ENCODE measurements around the gene COMMD8. TPM values are rescaled to one million over a fixed set of nuclear protein-coding genes. Genes with fewer than 3 reads are reported as not detected.

Gene COMMD8
- total RNA-seq, 3 donors from 2014 or later (not counting 1 experiment from before 2014, with no cell fraction given), result 12.3 to 19.6 (median 13.1) TPM

DNA sequence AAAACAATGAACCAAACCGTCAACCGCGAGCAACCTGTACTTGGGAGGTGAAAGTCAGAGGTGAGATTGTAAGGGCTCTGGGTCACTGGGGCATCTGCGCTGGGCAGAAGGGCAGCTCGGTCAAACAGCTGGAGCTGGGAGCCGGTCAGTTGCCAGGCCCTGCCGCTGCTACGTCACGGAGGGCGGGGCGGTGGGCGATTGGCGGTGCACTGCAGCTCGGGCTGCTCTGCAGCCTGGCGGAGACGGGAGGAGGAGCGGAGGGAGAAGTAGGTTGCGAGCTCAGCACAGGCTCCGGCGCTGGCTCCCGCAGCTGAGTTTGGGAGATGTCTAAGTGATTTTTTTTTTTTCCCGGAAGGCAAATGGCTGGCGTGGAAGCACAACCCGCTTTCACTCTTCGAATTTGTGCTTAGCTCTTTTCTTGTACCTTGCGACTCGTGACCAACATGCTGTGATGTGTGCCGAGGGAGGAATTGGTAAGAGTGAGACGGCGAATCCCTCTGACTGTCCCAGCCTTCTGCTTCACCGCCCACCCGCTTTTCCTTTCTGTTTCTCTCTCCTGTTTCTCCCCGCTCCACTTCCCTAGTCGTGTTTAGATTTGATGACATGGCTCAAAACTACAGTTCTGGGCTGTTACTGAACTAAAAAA, 21.7 kb upstream of the COMMD8 start, which contains the start of gene ATP10D:
TSS of gene ATP10D (plus strand) at position 229 of the 646 bp plus-strand sequence. CDS start 27,266 bp downstream, outside the sequence.
- ATAC-seq, result peak; percentile 92 to 98 (median 95)
- Histone ChIP-seq H3K27me3 (ENCODE audit: control insufficient read depth, insufficient read depth, low read length) (no peaks in the 10 kb centered on the region), H3K4me1 (ENCODE audit: control insufficient read depth, insufficient read depth, low read length) (peaks cover 4% of the 10 kb centered on the region), H3K4me3 (ENCODE audit: low read length) (peak within 1 kb of the TSS; percentile 83), H3K9me3 (ENCODE audit: control insufficient read depth, insufficient read depth, low read length) (no peaks in the 10 kb centered on the region), H3K36me3 (ENCODE audit: control insufficient read depth, insufficient read depth, low read length) (no peaks in the 10 kb centered on the region), H3K27ac (ENCODE audit: low read length) (peak within 1 kb of the TSS; percentile 79)
- Mint-ChIP-seq H3K27ac (peak within 1 kb of the TSS; percentile 91 to 92), H3K36me3 (no peaks in the 10 kb centered on the region), H3K27me3 (ENCODE audit: low read depth in 2 of 2) (no peaks in the 10 kb centered on the region), H3K4me1 (peaks cover 31 to 36% of the 10 kb centered on the region in 2 donors), H3K9me3 (no peaks in the 10 kb centered on the region), H3K4me3 (peak within 1 kb of the TSS; percentile 96)
- WGBS (ENCODE audit: insufficient coverage), result under 1% methylated on average over 33 of the region's 34 CpGs
- DNase-seq, result peak; percentile 78 to 85
- TF ChIP-seq, protein P1, sequence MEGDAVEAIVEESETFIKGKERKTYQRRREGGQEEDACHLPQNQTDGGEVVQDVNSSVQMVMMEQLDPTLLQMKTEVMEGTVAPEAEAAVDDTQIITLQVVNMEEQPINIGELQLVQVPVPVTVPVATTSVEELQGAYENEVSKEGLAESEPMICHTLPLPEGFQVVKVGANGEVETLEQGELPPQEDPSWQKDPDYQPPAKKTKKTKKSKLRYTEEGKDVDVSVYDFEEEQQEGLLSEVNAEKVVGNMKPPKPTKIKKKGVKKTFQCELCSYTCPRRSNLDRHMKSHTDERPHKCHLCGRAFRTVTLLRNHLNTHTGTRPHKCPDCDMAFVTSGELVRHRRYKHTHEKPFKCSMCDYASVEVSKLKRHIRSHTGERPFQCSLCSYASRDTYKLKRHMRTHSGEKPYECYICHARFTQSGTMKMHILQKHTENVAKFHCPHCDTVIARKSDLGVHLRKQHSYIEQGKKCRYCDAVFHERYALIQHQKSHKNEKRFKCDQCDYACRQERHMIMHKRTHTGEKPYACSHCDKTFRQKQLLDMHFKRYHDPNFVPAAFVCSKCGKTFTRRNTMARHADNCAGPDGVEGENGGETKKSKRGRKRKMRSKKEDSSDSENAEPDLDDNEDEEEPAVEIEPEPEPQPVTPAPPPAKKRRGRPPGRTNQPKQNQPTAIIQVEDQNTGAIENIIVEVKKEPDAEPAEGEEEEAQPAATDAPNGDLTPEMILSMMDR (IDR thresholded peaks at IDR 0.05), result no peak
- intact Hi-C loops (cut with micrococcal nuclease), result loop anchor here (1.0 kb wide), 2 partner anchors 22 to 46 kb away; partner anchors contain the start of gene COMMD8

DNA sequence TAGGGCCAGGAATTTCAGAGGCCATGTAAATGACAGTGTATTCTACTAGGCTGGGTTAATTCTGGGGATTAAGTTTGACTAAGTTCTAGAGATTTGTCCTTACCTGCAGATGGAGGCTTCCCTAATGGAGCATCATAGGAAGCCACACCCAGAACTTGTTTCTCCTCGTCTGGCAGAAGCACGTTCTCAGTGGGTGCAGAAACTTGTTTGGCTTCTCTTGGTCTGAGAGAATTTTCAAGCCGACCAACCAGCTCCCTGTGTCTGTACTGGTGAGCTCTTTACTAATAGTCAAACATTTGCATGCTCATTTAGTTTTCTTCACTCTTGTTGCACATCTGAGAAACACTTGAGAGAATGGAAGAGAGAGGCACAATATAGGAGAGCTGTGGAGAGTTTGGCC, 20.7 kb upstream of the COMMD8 start:
- Mint-ChIP-seq H3K4me1 (peaks cover 30 to 31% of the 10 kb centered on the region in 2 donors), H3K4me3 (peak overlapping the region; percentile 96), H3K27me3 (ENCODE audit: low read depth in 2 of 2) (no peaks in the 10 kb centered on the region), H3K27ac (peak overlapping the region; percentile 91 to 92), H3K9me3 (no peaks in the 10 kb centered on the region), H3K36me3 (no peaks in the 10 kb centered on the region)
- TF ChIP-seq, protein P1 (IDR thresholded peaks at IDR 0.05), result no peak
- no peaks in the 10 kb centered on the region for H3K36me3 ChIP-seq (ENCODE audit: control insufficient read depth, insufficient read depth, low read length)
- intact Hi-C loops (cut with micrococcal nuclease), result no loop called here
- DNase-seq (peak in 1 of 2 donors; percentile 6), ATAC-seq (no peak)
- no peaks in the 10 kb centered on the region for H3K9me3 ChIP-seq (ENCODE audit: control insufficient read depth, insufficient read depth, low read length)
- H3K4me3 ChIP-seq (ENCODE audit: low read length), result no peak overlapping the region
- H3K4me1 ChIP-seq (ENCODE audit: control insufficient read depth, insufficient read depth, low read length), result peaks cover 4% of the 10 kb centered on the region
- H3K27ac ChIP-seq (ENCODE audit: low read length), result peak overlapping the region; percentile 79
- no peaks in the 10 kb centered on the region for H3K27me3 ChIP-seq (ENCODE audit: control insufficient read depth, insufficient read depth, low read length)
- WGBS (ENCODE audit: insufficient coverage), result 87% methylated on average over 2 of the region's 3 CpGs

DNA sequence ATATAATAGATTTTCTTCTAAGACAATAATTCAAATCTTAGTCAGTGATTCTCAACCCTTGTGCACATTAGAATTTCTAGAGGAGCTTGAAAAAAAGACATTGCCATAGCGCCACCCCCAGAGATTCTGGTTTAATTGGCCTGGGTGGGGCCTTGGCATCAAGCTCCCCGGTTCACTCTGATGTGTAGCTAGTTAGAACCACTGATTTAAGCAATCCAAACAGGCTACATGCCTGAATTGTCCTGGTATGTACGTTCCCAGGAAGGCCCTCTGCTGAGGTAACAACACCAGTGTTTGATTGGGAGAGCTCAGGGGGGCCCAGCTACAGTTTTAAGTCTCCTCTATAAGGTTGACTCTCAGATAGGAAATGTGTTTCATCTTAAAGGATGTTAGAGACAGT, 20.2 kb upstream of the COMMD8 start:
- H3K36me3 Mint-ChIP-seq, result no peaks in the 10 kb centered on the region
- Histone ChIP-seq H3K27me3 (ENCODE audit: control insufficient read depth, insufficient read depth, low read length) (no peaks in the 10 kb centered on the region), H3K4me1 (ENCODE audit: control insufficient read depth, insufficient read depth, low read length) (peaks cover 4% of the 10 kb centered on the region), H3K36me3 (ENCODE audit: control insufficient read depth, insufficient read depth, low read length) (no peaks in the 10 kb centered on the region), H3K9me3 (ENCODE audit: control insufficient read depth, insufficient read depth, low read length) (no peaks in the 10 kb centered on the region), H3K4me3 (ENCODE audit: low read length) (no peak overlapping the region), H3K27ac (ENCODE audit: low read length) (peak overlapping the region; percentile 79)
- WGBS (ENCODE audit: insufficient coverage), result 93% methylated on average over 3 of the region's 3 CpGs
- peak in 1 of 2 donors; percentile 12 for DNase-seq
- intact Hi-C loops (cut with micrococcal nuclease), result no loop called here
- TF ChIP-seq, protein P1 (IDR thresholded peaks at IDR 0.05), result no peak
- peak overlapping the region; percentile 91 to 92 for H3K27ac Mint-ChIP-seq
- peaks cover 27 to 28% of the 10 kb centered on the region in 2 donors for H3K4me1 Mint-ChIP-seq
- no peaks in the 10 kb centered on the region for H3K27me3 Mint-ChIP-seq (ENCODE audit: low read depth in 2 of 2)
- ATAC-seq, result no peak
- no peaks in the 10 kb centered on the region for H3K9me3 Mint-ChIP-seq
- peak overlapping the region; percentile 96 for H3K4me3 Mint-ChIP-seq

Measured in natural killer cell (primary cell).